Spleen (tissue), 11 donors: Measurements from ENCODE around the gene NUP37. TPM values are rescaled to one million over a fixed set of nuclear protein-coding genes. Genes with fewer than 3 reads are reported as not detected.

Experiments used
- DNase-seq: peaks from one replicate; pipeline ENCODE4 v3.0.0-alpha.2; 2020
- H3K27ac ChIP-seq, 8 donors: fragments of 200-600 bp; sonication (generic) in 7 of 8; 1 replicate in 4 of 8; 2 replicates in 4 of 8; pipeline versions ENCODE4 v1.5.0 to v1.8.0; 2016 to 2021; ENCODE audit warnings: inconsistent platforms in 4 of 8, mild to moderate bottlenecking in 4 of 8, moderate library complexity in 1 of 8
- H3K27me3 ChIP-seq, 7 donors: fragments of 200-600 bp; sonication (generic) in 6 of 7; replicated peaks in 1 of 7; 1 replicate in 4 of 7; 2 replicates in 3 of 7; pipeline versions ENCODE4 v1.5.0 to v1.8.0; 2016 to 2021; ENCODE audit warnings: inconsistent platforms in 3 of 7, mild to moderate bottlenecking in 1 of 7
- H3K36me3 ChIP-seq, 6 donors: fragments of 200-600 bp; sonication (generic) in 5 of 6; 1 replicate in 4 of 6; 2 replicates in 2 of 6; pipeline versions ENCODE4 v1.5.0 to v1.8.0; 2016 to 2021; ENCODE audit warnings: inconsistent platforms in 2 of 6
- H3K4me1 ChIP-seq, 6 donors: fragments of 200-600 bp; sonication (generic) in 5 of 6; 1 replicate in 3 of 6; 2 replicates in 3 of 6; pipeline versions ENCODE4 v1.5.0 to v1.8.0; 2016 to 2021; ENCODE audit warnings: inconsistent platforms in 3 of 6
- H3K4me3 ChIP-seq, 8 donors: fragments of 200-600 bp; sonication (generic) in 7 of 8; 1 replicate in 4 of 8; 2 replicates in 4 of 8; pipeline versions ENCODE4 v1.5.0 to v1.8.0; 2016 to 2021; ENCODE audit warnings: inconsistent platforms in 4 of 8, mild to moderate bottlenecking in 4 of 8, moderate library complexity in 2 of 8
- H3K9me3 ChIP-seq, 8 donors: fragments of 200-600 bp; sonication (generic) in 7 of 8; 1 replicate in 4 of 8; 2 replicates in 4 of 8; pipeline versions ENCODE4 v1.5.0 to v1.8.0; 2016 to 2021; ENCODE audit warnings: inconsistent platforms in 4 of 8
- POLR2A ChIP-seq, 3 donors: fragments of 450-650 bp; IDR thresholded peaks; one replicate each; pipeline ENCODE4 v1.5.1; 2017; ENCODE audit warnings: antibody characterized with exemption in 3 of 3, mild to moderate bottlenecking in 1 of 3
- POLR2AphosphoS5 ChIP-seq, 3 donors: sonication (generic); formaldehyde crosslinking; IDR thresholded peaks; one replicate each; pipeline ENCODE4 v1.5.1; 2017; ENCODE audit warnings: antibody characterized with exemption in 3 of 3
- WGBS, 5 donors: extraction: QIAGEN DNeasy Blood & Tissue Kit in 3 of 5; methylation state at CpG; one replicate each; pipeline versions ENCODE4 v1.1.5 to v1.1.7; 2013 to 2018; 5-methylcytosine and 5-hydroxymethylcytosine counted together
- intact Hi-C: fragments of 100-400 bp; cut with DNase I; formaldehyde crosslinking; loops from one replicate; pipeline ENCODE4 v1.15.0; 2023; ENCODE audit warnings: low total_unique reads
- polyA plus RNA-seq, 3 donors: library from polyadenylated mRNA; stranded (reverse); fragments of 200-250 nt; gene quantifications; one replicate each; pipeline ENCODE4 v1.2.1, GENCODE V29; 2013
- total RNA-seq, 7 donors: library from RNA; depleted of rRNA in 3 of 7; stranded (reverse); fragments of >200 nt in 3 of 7; fragmentation: NEBNext Ultra II Directional in 4 of 7; extraction: Animal tissue kit (Norgen Biotek cat#: 25700) in 4 of 7; gene quantifications; one replicate each; pipeline versions ENCODE4 v1.1.0 to v1.2.1, GENCODE V29; 2016 to 2021
- TF ChIP-seq, protein P1 (sequence below), 11 experiments: fragments of 200-600 bp in 7 of 11; fragments of 450-650 bp in 4 of 11; sonication (generic) in 4 of 11; IDR thresholded peaks in 8 of 11; conservative IDR thresholded peaks in 3 of 11; 1 replicate in 7 of 11; 2 replicates in 4 of 11; pipeline versions ENCODE4 v1.4.0 to v1.8.0; 2016 to 2021; ENCODE audit warnings: antibody characterized with exemption in 11 of 11, inconsistent platforms in 4 of 11, mild to moderate bottlenecking in 1 of 11
- donor health status: healthy with polysubstance abuse.
- donor health status: DM: no; HTN: no; CAD: no; lungs with moderate emphysema.
- donor health status: DM: no; HTN: no; CAD: no.
- donor health status: Bipolar disorder and iron deficiency.
- donor health status: healthy.
- donor health status: DM: no; HTN: no; CAD: no.
- donor health status: DM: yes; HTN: yes; CAD: no.

The NUP37 gene
- total and polyA plus RNA-seq, 10 donors: 11.2 to 26.5 (median 18.6) TPM

- TF ChIP-seq POLR2AphosphoS5 (IDR thresholded peaks at IDR 0.05) (no peak), POLR2A (IDR thresholded peaks at IDR 0.05) (no peak)
- TF ChIP-seq, protein P1, sequence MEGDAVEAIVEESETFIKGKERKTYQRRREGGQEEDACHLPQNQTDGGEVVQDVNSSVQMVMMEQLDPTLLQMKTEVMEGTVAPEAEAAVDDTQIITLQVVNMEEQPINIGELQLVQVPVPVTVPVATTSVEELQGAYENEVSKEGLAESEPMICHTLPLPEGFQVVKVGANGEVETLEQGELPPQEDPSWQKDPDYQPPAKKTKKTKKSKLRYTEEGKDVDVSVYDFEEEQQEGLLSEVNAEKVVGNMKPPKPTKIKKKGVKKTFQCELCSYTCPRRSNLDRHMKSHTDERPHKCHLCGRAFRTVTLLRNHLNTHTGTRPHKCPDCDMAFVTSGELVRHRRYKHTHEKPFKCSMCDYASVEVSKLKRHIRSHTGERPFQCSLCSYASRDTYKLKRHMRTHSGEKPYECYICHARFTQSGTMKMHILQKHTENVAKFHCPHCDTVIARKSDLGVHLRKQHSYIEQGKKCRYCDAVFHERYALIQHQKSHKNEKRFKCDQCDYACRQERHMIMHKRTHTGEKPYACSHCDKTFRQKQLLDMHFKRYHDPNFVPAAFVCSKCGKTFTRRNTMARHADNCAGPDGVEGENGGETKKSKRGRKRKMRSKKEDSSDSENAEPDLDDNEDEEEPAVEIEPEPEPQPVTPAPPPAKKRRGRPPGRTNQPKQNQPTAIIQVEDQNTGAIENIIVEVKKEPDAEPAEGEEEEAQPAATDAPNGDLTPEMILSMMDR (IDR thresholded peaks at IDR 0.05 in 8 of 11, conservative IDR thresholded peaks at IDR 0.05 in 3 of 11): no peak
- no peaks in the 10 kb centered on the region for H3K27me3 ChIP-seq
- no peak overlapping the region for H3K27ac ChIP-seq
- 58 to 80% (median 70%) methylated on average over 1 of the region's 1 CpG for WGBS, 5 donors
- no peak overlapping the region for H3K4me3 ChIP-seq
- no peaks in the 10 kb centered on the region for H3K4me1 ChIP-seq
- DNase-seq: no peak
- no peaks in the 10 kb centered on the region for H3K9me3 ChIP-seq
- intact Hi-C loops: no loop called here
- peaks cover 0 to 98% (median 52%) of the 10 kb centered on the region in 6 donors for H3K36me3 ChIP-seq
Observed at GRCh38 chr12:102043928-102044327, 76.0 kb downstream of the NUP37 start.

DNA sequence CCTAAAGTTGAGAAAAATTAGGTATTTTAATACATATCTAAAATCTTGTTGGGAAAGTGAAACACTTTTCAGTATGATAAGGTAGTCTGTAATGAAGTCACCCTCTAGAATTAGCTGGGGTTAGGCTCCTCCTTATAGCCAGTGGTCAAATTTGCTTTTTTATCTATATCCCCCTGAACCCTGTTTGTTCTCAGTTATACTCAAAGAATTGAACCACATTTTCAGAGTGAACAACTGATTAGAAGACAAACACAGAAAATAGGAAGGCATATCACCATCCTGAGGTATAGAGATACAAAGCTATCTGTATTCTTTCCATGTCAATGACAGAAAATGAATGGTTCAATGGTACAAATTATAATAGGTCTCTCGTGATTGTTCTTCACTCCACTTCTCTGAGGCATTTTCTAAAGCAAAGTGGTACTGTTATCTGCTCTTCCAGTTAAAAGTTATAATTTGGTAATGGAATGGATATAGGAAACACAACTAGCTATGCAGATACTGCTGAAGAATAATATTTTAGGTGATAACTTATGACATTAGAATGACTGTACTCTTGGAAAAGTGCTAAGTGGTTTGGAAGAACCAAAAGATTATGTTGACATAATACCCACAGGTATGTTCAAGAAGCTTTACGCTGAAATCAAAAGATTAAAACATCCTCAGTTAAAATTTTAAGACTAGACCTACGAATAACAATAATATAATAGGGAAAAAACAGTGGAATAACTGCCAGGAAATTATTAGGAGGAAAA is 85.7 kb downstream of the NUP37 start:
- no peaks in the 10 kb centered on the region for H3K4me1 ChIP-seq
- 60 to 65% (median 63%) methylated on average over 3 of the region's 3 CpGs for WGBS, 5 donors
- peaks cover 0 to 98% (median 64%) of the 10 kb centered on the region in 6 donors for H3K36me3 ChIP-seq
- no peak for DNase-seq
- no peak overlapping the region for H3K4me3 ChIP-seq
- intact Hi-C loops: no loop called here
- H3K9me3 ChIP-seq: no peaks in the 10 kb centered on the region
- no peak overlapping the region for H3K27ac ChIP-seq
- no peak for TF ChIP-seq POLR2AphosphoS5 (IDR thresholded peaks at IDR 0.05)
- TF ChIP-seq POLR2A (IDR thresholded peaks at IDR 0.05): no peak
- H3K27me3 ChIP-seq: no peaks in the 10 kb centered on the region

DNA sequence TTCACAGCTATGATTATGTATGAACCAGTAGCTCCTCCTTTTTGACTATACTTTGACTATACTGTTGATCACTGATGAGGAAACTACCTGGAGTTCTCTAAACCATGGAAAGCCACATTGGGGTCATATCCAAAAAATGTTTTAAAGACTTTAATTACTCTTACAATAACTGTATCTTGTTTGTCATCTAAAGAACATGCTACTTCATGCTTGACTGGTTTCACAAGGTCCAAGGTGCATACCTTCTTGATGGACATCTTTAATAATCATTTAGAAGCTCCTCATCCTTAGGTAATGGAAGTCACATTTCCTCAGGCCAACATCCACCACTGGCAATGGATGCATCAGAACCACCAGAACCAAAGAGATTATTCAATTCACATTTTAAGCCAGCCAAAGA is 88.1 kb downstream of the NUP37 start:
- H3K36me3 ChIP-seq: peaks cover 0 to 96% (median 44%) of the 10 kb centered on the region in 6 donors

DNA sequence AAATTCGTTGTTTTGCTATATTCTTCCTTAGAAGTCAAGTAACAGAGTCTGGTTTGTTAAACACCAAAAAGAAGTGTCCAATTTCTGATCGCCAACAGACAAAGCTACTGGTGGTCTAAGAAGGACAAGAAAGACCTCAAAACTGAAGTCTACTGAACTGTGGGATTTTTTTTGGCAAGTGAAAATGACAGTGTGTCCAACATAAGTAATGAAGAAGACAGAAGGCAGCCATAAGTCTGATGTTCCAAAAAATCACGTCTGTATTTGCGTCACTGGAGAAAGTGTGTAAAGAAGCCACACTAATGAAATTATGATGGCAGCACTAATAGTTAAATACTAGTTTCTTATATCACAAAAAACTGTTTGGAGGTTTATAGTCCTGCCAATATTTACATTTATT is 90.8 kb downstream of the NUP37 start:
- H3K27ac ChIP-seq: no peak overlapping the region
- TF ChIP-seq, protein P1 (IDR thresholded peaks at IDR 0.05 in 8 of 11, conservative IDR thresholded peaks at IDR 0.05 in 3 of 11): no peak
- TF ChIP-seq POLR2A (IDR thresholded peaks at IDR 0.05) (no peak), POLR2AphosphoS5 (IDR thresholded peaks at IDR 0.05) (no peak)
- intact Hi-C loops: no loop called here
- no peak for DNase-seq
- H3K27me3 ChIP-seq: no peaks in the 10 kb centered on the region
- H3K36me3 ChIP-seq: peaks cover 0 to 97% (median 29%) of the 10 kb centered on the region in 6 donors
- H3K9me3 ChIP-seq: no peaks in the 10 kb centered on the region
- no peak overlapping the region for H3K4me3 ChIP-seq
- WGBS, 5 donors: 85 to 94% (median 91%) methylated on average over 4 of the region's 4 CpGs
- H3K4me1 ChIP-seq: no peaks in the 10 kb centered on the region

More for the DNA sequence above, 88.1 kb downstream of the NUP37 start:
- Histone ChIP-seq H3K9me3 (no peaks in the 10 kb centered on the region), H3K27ac (no peak overlapping the region), H3K4me1 (no peaks in the 10 kb centered on the region), H3K27me3 (no peaks in the 10 kb centered on the region), H3K4me3 (no peak overlapping the region)
- intact Hi-C loops: no loop called here
- DNase-seq: no peak
- TF ChIP-seq POLR2AphosphoS5 (IDR thresholded peaks at IDR 0.05): no peak
- TF ChIP-seq POLR2A (IDR thresholded peaks at IDR 0.05): no peak
- TF ChIP-seq, protein P1 (IDR thresholded peaks at IDR 0.05 in 8 of 11, conservative IDR thresholded peaks at IDR 0.05 in 3 of 11): no peak
